ENCODE results near the gene MYLK.

- TF ChIP-seq CTCF (IDR thresholded peaks at IDR 0.05; ENCODE audit: low read length) (no peak), EZH2 (IDR thresholded peaks at IDR 0.05; ENCODE audit: borderline replicate concordance, low read length) (no peak)
Observed at GRCh38 chr3:123655400-123655799, 228.7 kb downstream of the MYLK start.

Data from OCI-LY1 (cell line).